GM21515 (cell line): ENCODE measurements around the gene CADM1.

ENCODE experiments used
- ATAC-seq: cut with Tn5 transposase; IDR thresholded peaks from one replicate; pipeline ENCODE4 v1.9.1; 2021; ENCODE audit not compliant: unreplicated experiment

CADM1 gene

GRCh38 chr11:115132436-115133228 is 371.6 kb downstream of the CADM1 start:
- ATAC-seq: no peak

- ATAC-seq: no peak
These were observed 374.5 kb downstream of the CADM1 start for GRCh38 chr11:115129473-115130289.

GRCh38 chr11:115128226-115128625 is 376.0 kb downstream of the CADM1 start:
- ATAC-seq: no peak

GRCh38 chr11:115127790-115128189 is 376.4 kb downstream of the CADM1 start:
- no peak for ATAC-seq

GRCh38 chr11:115126515-115127208 is 377.6 kb downstream of the CADM1 start:
- peak; percentile 71 for ATAC-seq

GRCh38 chr11:115126092-115126491 is 378.1 kb downstream of the CADM1 start:
- ATAC-seq: peak; percentile 10

- no peak for ATAC-seq
These were observed 379.4 kb downstream of the CADM1 start for GRCh38 chr11:115124786-115125185.

- ATAC-seq: no peak
These were observed 380.6 kb downstream of the CADM1 start for GRCh38 chr11:115123641-115124040.

- ATAC-seq: no peak
These were observed 381.9 kb downstream of the CADM1 start for GRCh38 chr11:115122274-115122673.
